Measurements from ENCODE around the gene CDK6.

The CDK6 gene

GRCh38 chr7:92794831-92795230 is 41.5 kb downstream of the CDK6 start:
- in situ Hi-C loops (cut with MboI; ENCODE audit: low sequenced_read_pairs) = no loop called here

GRCh38 chr7:92794391-92794790 is 42.0 kb downstream of the CDK6 start:
- in situ Hi-C loops (cut with MboI; ENCODE audit: low sequenced_read_pairs) = no loop called here

- in situ Hi-C loops (cut with MboI; ENCODE audit: low sequenced_read_pairs) = no loop called here
These were observed 42.6 kb downstream of the CDK6 start for GRCh38 chr7:92793656-92794205.

- in situ Hi-C loops (cut with MboI; ENCODE audit: low sequenced_read_pairs) = no loop called here
These were observed 45.4 kb downstream of the CDK6 start for GRCh38 chr7:92790992-92791391.

GRCh38 chr7:92788559-92789183 is 47.7 kb downstream of the CDK6 start:
- in situ Hi-C loops (cut with MboI; ENCODE audit: low sequenced_read_pairs) = no loop called here

- in situ Hi-C loops (cut with MboI; ENCODE audit: low sequenced_read_pairs) = no loop called here
These were observed 50.5 kb downstream of the CDK6 start for GRCh38 chr7:92785923-92786322.

- in situ Hi-C loops (cut with MboI; ENCODE audit: low sequenced_read_pairs) = no loop called here
These were observed 51.4 kb downstream of the CDK6 start for GRCh38 chr7:92784935-92785334.

GRCh38 chr7:92783260-92784201 is 52.8 kb downstream of the CDK6 start:
- in situ Hi-C loops (cut with MboI; ENCODE audit: low sequenced_read_pairs) = no loop called here

- in situ Hi-C loops (cut with MboI; ENCODE audit: low sequenced_read_pairs) = no loop called here
These were observed 53.5 kb downstream of the CDK6 start for GRCh38 chr7:92782855-92783254.

- in situ Hi-C loops (cut with MboI; ENCODE audit: low sequenced_read_pairs) = no loop called here
These were observed 54.1 kb downstream of the CDK6 start for GRCh38 chr7:92782236-92782635.

- in situ Hi-C loops (cut with MboI; ENCODE audit: low sequenced_read_pairs) = no loop called here
These were observed 55.2 kb downstream of the CDK6 start for GRCh38 chr7:92781117-92781720.

GRCh38 chr7:92778972-92779371 is 57.4 kb downstream of the CDK6 start:
- in situ Hi-C loops (cut with MboI; ENCODE audit: low sequenced_read_pairs) = no loop called here

GRCh38 chr7:92777993-92778392 is 58.4 kb downstream of the CDK6 start:
- in situ Hi-C loops (cut with MboI; ENCODE audit: low sequenced_read_pairs) = no loop called here

GRCh38 chr7:92773808-92774207 is 62.6 kb downstream of the CDK6 start:
- in situ Hi-C loops (cut with MboI; ENCODE audit: low sequenced_read_pairs) = no loop called here

- in situ Hi-C loops (cut with MboI; ENCODE audit: low sequenced_read_pairs) = no loop called here
These were observed 66.5 kb downstream of the CDK6 start for GRCh38 chr7:92769844-92770243.

- in situ Hi-C loops (cut with MboI; ENCODE audit: low sequenced_read_pairs) = no loop called here
These were observed 67.0 kb downstream of the CDK6 start for GRCh38 chr7:92769394-92769699.

GRCh38 chr7:92768501-92769393 is 67.6 kb downstream of the CDK6 start:
- in situ Hi-C loops (cut with MboI; ENCODE audit: low sequenced_read_pairs) = no loop called here

- in situ Hi-C loops (cut with MboI; ENCODE audit: low sequenced_read_pairs) = no loop called here
These were observed 68.9 kb downstream of the CDK6 start for GRCh38 chr7:92767437-92767836.

GRCh38 chr7:92766461-92767003 is 69.8 kb downstream of the CDK6 start:
- in situ Hi-C loops (cut with MboI; ENCODE audit: low sequenced_read_pairs) = no loop called here

GRCh38 chr7:92765725-92766124 is 70.6 kb downstream of the CDK6 start:
- in situ Hi-C loops (cut with MboI; ENCODE audit: low sequenced_read_pairs) = no loop called here

Data from HL-60/S4 (cell line).